ENCODE measurements around the gene GOLGA8K.
"Not testable (repeated sequence)": the region's sequence is repeated elsewhere in the genome, so short reads cannot be mapped to it uniquely, and the experiment has no call there.

The GOLGA8K gene

GRCh38 chr15:32352748-32353147 lies 50.3 kb downstream of the GOLGA8K start:
- not testable (repeated sequence) for DNase-seq

DNA sequence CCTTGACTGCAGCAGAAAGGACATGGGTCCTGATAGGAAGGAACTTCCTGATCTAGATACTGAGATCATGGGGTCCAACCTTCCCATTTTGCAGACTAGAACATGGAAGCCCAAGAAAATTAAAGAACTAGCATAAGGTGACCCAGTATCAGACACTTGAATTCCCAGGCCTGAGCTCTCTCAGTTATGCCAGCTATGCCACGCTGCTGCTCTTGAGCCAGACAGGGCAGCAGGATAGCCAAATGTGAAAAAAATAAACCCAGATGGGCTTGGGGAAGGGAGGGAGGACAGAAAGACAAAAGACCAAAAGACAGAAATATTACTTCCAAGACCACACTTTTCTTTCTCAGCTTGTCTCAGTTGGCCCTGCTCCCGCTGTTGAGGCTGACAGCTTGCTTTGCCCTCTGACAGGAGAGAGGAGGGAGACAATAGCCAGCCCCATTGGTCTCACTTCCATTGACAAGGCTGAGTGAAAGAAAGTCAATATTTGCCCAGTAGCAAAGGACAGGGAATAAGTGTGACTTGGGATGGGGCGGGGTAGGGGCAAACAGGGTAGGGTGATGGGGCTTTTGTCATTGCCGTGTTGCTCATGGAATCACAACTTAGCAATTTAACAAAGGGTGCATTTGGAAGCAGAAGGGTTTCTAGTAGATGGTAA lies 52.4 kb downstream of the GOLGA8K start:
- not testable (repeated sequence) for DNase-seq

GRCh38 chr15:32347037-32347436 lies 56.1 kb downstream of the GOLGA8K start:
- not testable (repeated sequence) for DNase-seq

DNA sequence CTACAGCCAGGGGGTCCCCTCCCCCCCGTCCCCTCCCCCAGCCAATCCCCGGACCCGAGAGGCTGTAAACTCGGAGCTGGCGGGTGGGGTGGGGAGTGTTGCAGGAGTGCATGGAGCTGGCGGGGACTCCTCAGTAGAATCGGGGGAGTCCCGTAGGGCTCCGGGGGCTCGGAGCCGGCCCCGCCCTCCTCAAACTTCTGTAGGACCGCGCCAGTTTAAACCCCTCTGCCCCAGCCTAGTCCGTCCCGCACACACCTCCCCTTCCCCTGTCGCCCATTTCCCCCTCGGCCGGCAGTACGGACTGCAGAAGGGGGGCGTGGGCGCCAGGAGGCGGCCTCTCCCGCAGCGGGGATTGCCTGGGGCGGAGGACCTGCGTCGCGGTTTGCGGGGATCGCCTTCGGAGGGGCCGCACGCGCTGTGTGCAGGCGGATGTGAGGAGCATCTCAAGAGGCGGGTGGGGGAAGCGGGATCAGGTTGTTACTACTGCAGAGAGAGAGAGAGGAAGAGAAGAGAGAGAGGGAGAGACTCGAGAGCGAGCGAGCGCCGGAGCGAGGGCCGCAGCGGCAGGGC lies 57.0 kb downstream of the GOLGA8K start:
- DNase-seq, result not testable (repeated sequence)

DNA sequence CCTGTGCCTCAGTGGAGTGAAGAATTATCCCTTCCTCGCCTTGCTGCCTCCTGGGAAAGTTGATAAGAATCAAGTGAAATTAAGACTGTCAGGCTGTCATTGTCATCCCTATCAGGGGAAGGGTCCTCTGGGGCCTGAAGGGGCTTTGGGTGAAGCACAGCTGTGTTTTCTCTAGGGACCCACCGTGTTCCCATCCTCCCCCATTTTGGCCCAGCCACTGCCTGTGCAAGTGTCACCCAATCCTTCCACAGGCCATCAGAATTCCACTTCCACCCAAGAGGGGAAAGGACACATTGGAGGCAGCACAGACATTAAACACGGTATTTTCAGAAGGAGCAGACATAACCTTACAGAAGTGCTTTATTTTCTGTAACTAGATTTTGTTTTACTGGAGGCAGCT lies 59.2 kb downstream of the GOLGA8K start:
- not testable (repeated sequence) for DNase-seq
